ENCODE data around the gene GDAP1L1.

The GDAP1L1 gene

GRCh38 chr20:44245977-44246376, 1.1 kb upstream of the GDAP1L1 start:
- TF ChIP-seq ZNF274 (IDR thresholded peaks at IDR 0.05; ENCODE audit: low read depth, low read length), result no peak
- no peak for TF ChIP-seq YY1 (IDR thresholded peaks at IDR 0.05; ENCODE audit: insufficient read depth, insufficient read length)
- TF ChIP-seq SUZ12 (IDR thresholded peaks at IDR 0.05; ENCODE audit: extremely low read depth, insufficient read depth, insufficient read length), result no peak
- Histone ChIP-seq H3K36me3 (ENCODE audit: insufficient read depth, insufficient read length, low read length) (no peaks in the 10 kb centered on the region), H3K4me1 (ENCODE audit: insufficient read depth, insufficient read length) (no peaks in the 10 kb centered on the region), H3K9ac (ENCODE audit: insufficient read length, low read depth) (no peak overlapping the region), H3K9me3 (ENCODE audit: insufficient read depth, low read length) (no peaks in the 10 kb centered on the region), H3K4me3 (ENCODE audit: insufficient read length, low read depth) (no peak overlapping the region), H3K27me3 (ENCODE audit: insufficient read depth, insufficient read length) (peaks cover 8% of the 10 kb centered on the region)
- no peak for DNase-seq (ENCODE audit: low read depth, low spot score)

GRCh38 chr20:44247586-44248409, 690 bp downstream of the GDAP1L1 start:
- no peaks in the 10 kb centered on the region for H3K36me3 ChIP-seq (ENCODE audit: insufficient read depth, insufficient read length, low read length)
- no peaks in the 10 kb centered on the region for H3K9me3 ChIP-seq (ENCODE audit: insufficient read depth, low read length)
- peak overlapping the region; percentile 70 for H3K4me3 ChIP-seq (ENCODE audit: insufficient read length, low read depth)
- H3K9ac ChIP-seq (ENCODE audit: insufficient read length, low read depth), result peak overlapping the region; percentile 74
- H3K4me1 ChIP-seq (ENCODE audit: insufficient read depth, insufficient read length), result no peaks in the 10 kb centered on the region
- peak; percentile 84 for DNase-seq (ENCODE audit: low read depth, low spot score)
- TF ChIP-seq ZNF274 (IDR thresholded peaks at IDR 0.05; ENCODE audit: low read depth, low read length), result no peak
- no peak for TF ChIP-seq SUZ12 (IDR thresholded peaks at IDR 0.05; ENCODE audit: extremely low read depth, insufficient read depth, insufficient read length)
- TF ChIP-seq YY1 (IDR thresholded peaks at IDR 0.05; ENCODE audit: insufficient read depth, insufficient read length), result no peak
- peaks cover 8% of the 10 kb centered on the region for H3K27me3 ChIP-seq (ENCODE audit: insufficient read depth, insufficient read length)

GRCh38 chr20:44248410-44248759, 1.3 kb downstream of the GDAP1L1 start:
- Histone ChIP-seq H3K9ac (ENCODE audit: insufficient read length, low read depth) (no peak overlapping the region), H3K4me3 (ENCODE audit: insufficient read length, low read depth) (no peak overlapping the region), H3K9me3 (ENCODE audit: insufficient read depth, low read length) (no peaks in the 10 kb centered on the region), H3K36me3 (ENCODE audit: insufficient read depth, insufficient read length, low read length) (no peaks in the 10 kb centered on the region), H3K4me1 (ENCODE audit: insufficient read depth, insufficient read length) (no peaks in the 10 kb centered on the region), H3K27me3 (ENCODE audit: insufficient read depth, insufficient read length) (peaks cover 8% of the 10 kb centered on the region)
- TF ChIP-seq SUZ12 (IDR thresholded peaks at IDR 0.05; ENCODE audit: extremely low read depth, insufficient read depth, insufficient read length) (no peak), ZNF274 (IDR thresholded peaks at IDR 0.05; ENCODE audit: low read depth, low read length) (no peak), YY1 (IDR thresholded peaks at IDR 0.05; ENCODE audit: insufficient read depth, insufficient read length) (no peak)
- no peak for DNase-seq (ENCODE audit: low read depth, low spot score)

- TF ChIP-seq YY1 (IDR thresholded peaks at IDR 0.05; ENCODE audit: insufficient read depth, insufficient read length) (no peak), ZNF274 (IDR thresholded peaks at IDR 0.05; ENCODE audit: low read depth, low read length) (no peak), SUZ12 (IDR thresholded peaks at IDR 0.05; ENCODE audit: extremely low read depth, insufficient read depth, insufficient read length) (no peak)
- peaks cover 3% of the 10 kb centered on the region for H3K27me3 ChIP-seq (ENCODE audit: insufficient read depth, insufficient read length)
- no peak overlapping the region for H3K9ac ChIP-seq (ENCODE audit: insufficient read length, low read depth)
- no peaks in the 10 kb centered on the region for H3K36me3 ChIP-seq (ENCODE audit: insufficient read depth, insufficient read length, low read length)
- no peak overlapping the region for H3K4me3 ChIP-seq (ENCODE audit: insufficient read length, low read depth)
- H3K9me3 ChIP-seq (ENCODE audit: insufficient read depth, low read length), result no peaks in the 10 kb centered on the region
- H3K4me1 ChIP-seq (ENCODE audit: insufficient read depth, insufficient read length), result peaks cover 8% of the 10 kb centered on the region
- no peak for DNase-seq (ENCODE audit: low read depth, low spot score)
These were observed 4.2 kb downstream of the GDAP1L1 start for GRCh38 chr20:44251284-44251683.

- no peaks in the 10 kb centered on the region for H3K27me3 ChIP-seq (ENCODE audit: insufficient read depth, insufficient read length)
- no peak overlapping the region for H3K4me3 ChIP-seq (ENCODE audit: insufficient read length, low read depth)
- TF ChIP-seq SUZ12 (IDR thresholded peaks at IDR 0.05; ENCODE audit: extremely low read depth, insufficient read depth, insufficient read length) (no peak), ZNF274 (IDR thresholded peaks at IDR 0.05; ENCODE audit: low read depth, low read length) (no peak), YY1 (IDR thresholded peaks at IDR 0.05; ENCODE audit: insufficient read depth, insufficient read length) (no peak)
- H3K4me1 ChIP-seq (ENCODE audit: insufficient read depth, insufficient read length), result peaks cover 8% of the 10 kb centered on the region
- DNase-seq (ENCODE audit: low read depth, low spot score), result no peak
- no peak overlapping the region for H3K9ac ChIP-seq (ENCODE audit: insufficient read length, low read depth)
- no peaks in the 10 kb centered on the region for H3K36me3 ChIP-seq (ENCODE audit: insufficient read depth, insufficient read length, low read length)
- no peaks in the 10 kb centered on the region for H3K9me3 ChIP-seq (ENCODE audit: insufficient read depth, low read length)
These were observed 6.4 kb downstream of the GDAP1L1 start for GRCh38 chr20:44253528-44253927.

- H3K9me3 ChIP-seq (ENCODE audit: insufficient read depth, low read length), result no peaks in the 10 kb centered on the region
- H3K4me1 ChIP-seq (ENCODE audit: insufficient read depth, insufficient read length), result peaks cover 8% of the 10 kb centered on the region
- H3K9ac ChIP-seq (ENCODE audit: insufficient read length, low read depth), result no peak overlapping the region
- no peaks in the 10 kb centered on the region for H3K27me3 ChIP-seq (ENCODE audit: insufficient read depth, insufficient read length)
- no peak for DNase-seq (ENCODE audit: low read depth, low spot score)
- H3K4me3 ChIP-seq (ENCODE audit: insufficient read length, low read depth), result no peak overlapping the region
- no peaks in the 10 kb centered on the region for H3K36me3 ChIP-seq (ENCODE audit: insufficient read depth, insufficient read length, low read length)
- no peak for TF ChIP-seq ZNF274 (IDR thresholded peaks at IDR 0.05; ENCODE audit: low read depth, low read length)
- TF ChIP-seq SUZ12 (IDR thresholded peaks at IDR 0.05; ENCODE audit: extremely low read depth, insufficient read depth, insufficient read length), result no peak
These were observed 7.0 kb downstream of the GDAP1L1 start for GRCh38 chr20:44254073-44254472.

GRCh38 chr20:44255942-44256341, 8.8 kb downstream of the GDAP1L1 start:
- H3K4me3 ChIP-seq (ENCODE audit: insufficient read length, low read depth), result no peak overlapping the region
- peaks cover 8% of the 10 kb centered on the region for H3K4me1 ChIP-seq (ENCODE audit: insufficient read depth, insufficient read length)
- TF ChIP-seq SUZ12 (IDR thresholded peaks at IDR 0.05; ENCODE audit: extremely low read depth, insufficient read depth, insufficient read length), result no peak
- TF ChIP-seq YY1 (IDR thresholded peaks at IDR 0.05; ENCODE audit: insufficient read depth, insufficient read length), result no peak
- no peak for TF ChIP-seq ZNF274 (IDR thresholded peaks at IDR 0.05; ENCODE audit: low read depth, low read length)
- no peak for DNase-seq (ENCODE audit: low read depth, low spot score)
- no peaks in the 10 kb centered on the region for H3K27me3 ChIP-seq (ENCODE audit: insufficient read depth, insufficient read length)
- H3K9me3 ChIP-seq (ENCODE audit: insufficient read depth, low read length), result no peaks in the 10 kb centered on the region
- no peaks in the 10 kb centered on the region for H3K36me3 ChIP-seq (ENCODE audit: insufficient read depth, insufficient read length, low read length)
- no peak overlapping the region for H3K9ac ChIP-seq (ENCODE audit: insufficient read length, low read depth)

All from NT2/D1 (cell line).